Skeletal muscle satellite cell (primary cell): ENCODE data around the gene RPS6KA1.

ENCODE experiments used
- H3K27me3 ChIP-seq: 2 replicates; pipeline ENCODE4 v1.7.0; 2013; ENCODE audit warnings: low read length; ENCODE audit not compliant: control insufficient read depth, insufficient read depth
- H3K36me3 ChIP-seq: 2 replicates; pipeline ENCODE4 v1.7.0; 2013; ENCODE audit warnings: mild to moderate bottlenecking, control low read depth, low read length; ENCODE audit not compliant: insufficient read depth
- H3K4me1 ChIP-seq: 2 replicates; pipeline ENCODE4 v1.7.0; 2013; ENCODE audit warnings: low read length; ENCODE audit not compliant: control insufficient read depth, insufficient read depth
- H3K4me2 ChIP-seq: 2 replicates; pipeline ENCODE4 v1.7.0; 2013; ENCODE audit warnings: mild to moderate bottlenecking, low read length
- H3K4me3 ChIP-seq: 2 replicates; pipeline ENCODE4 v1.7.0; 2013; ENCODE audit warnings: low read length
- H3K9ac ChIP-seq: 2 replicates; pipeline ENCODE4 v1.7.0; 2013; ENCODE audit warnings: mild to moderate bottlenecking, low read depth, low read length, moderate library complexity
- H3K9me3 ChIP-seq: replicated peaks from 2 replicates; pipeline ENCODE4 v1.7.0; 2013; ENCODE audit warnings: mild to moderate bottlenecking, control low read depth, low read length

RPS6KA1 gene

DNA sequence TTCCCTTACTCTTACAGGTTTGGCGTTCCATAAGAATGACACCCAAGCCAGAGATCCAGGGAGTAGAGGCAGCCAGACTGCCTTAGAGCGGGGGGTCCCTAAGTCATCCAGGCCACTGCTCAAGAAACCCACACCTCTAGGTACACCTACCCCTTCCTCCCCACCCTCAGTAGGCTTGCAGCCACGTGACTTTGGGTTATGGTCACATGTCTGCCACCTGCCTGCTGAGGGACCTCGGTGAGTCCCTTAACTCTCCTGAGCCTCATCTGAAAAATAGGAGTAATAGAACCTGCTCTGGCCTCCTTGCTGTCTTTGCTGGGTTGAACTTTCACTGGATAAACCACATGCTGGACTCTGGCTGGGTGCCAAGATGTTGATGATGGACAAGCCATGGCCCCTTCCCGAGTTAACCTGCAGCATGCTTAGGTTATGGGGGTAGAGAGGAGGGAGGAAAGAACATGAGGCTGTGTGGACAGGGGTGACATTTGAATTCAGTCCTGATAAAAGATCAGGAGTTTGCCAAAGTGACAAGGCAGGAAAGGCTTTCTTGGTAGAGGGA lies 4.5 kb downstream of the RPS6KA1 start:
- peaks cover 14% of the 10 kb centered on the region for H3K4me1 ChIP-seq
- no peaks in the 10 kb centered on the region for H3K36me3 ChIP-seq
- no peak overlapping the region for H3K9ac ChIP-seq
- H3K27me3 ChIP-seq, result no peaks in the 10 kb centered on the region
- no peaks in the 10 kb centered on the region for H3K9me3 ChIP-seq
- H3K4me3 ChIP-seq, result no peak overlapping the region
- H3K4me2 ChIP-seq, result no peak overlapping the region

DNA sequence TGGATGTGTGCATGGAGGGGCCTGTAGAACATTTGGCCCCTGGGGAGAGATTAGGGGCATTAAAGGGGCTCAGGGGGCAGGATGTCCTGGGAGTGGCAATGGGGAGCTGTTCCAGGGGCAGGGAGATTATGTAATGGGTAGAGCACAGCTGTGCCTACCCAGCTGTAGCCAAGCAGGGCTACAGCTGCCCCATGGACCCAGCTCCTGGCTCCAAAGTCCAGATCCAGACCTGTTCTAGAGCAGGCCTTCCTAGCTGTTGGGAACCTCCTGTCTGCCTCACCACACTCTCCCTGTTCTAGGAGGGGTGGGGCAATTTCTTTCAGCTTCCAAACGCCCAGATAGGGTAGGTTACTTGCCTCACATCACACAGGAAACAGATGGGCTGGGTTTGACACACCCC lies 5.6 kb downstream of the RPS6KA1 start:
- H3K4me1 ChIP-seq, result peaks cover 8% of the 10 kb centered on the region

DNA sequence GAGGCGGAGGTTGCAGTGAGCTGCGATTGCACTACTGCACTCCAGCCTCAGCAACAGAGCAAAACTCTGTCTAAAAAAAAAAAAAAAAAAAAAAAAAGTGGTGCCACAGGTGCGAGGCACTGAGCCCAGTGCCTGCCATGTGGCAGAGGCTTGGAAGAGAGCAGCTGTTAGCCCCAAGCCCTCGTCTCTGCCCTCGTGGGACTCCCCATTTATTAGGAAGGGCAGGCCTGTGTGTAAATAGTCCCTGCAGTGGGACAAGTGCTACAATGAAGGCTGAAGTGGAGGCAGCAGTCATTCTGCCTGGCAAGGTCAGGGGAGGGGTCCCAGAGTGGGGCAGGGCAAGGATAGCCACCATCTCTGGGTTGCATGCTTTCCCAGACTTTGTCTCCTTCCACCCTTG lies 6.5 kb downstream of the RPS6KA1 start:
- no peaks in the 10 kb centered on the region for H3K4me1 ChIP-seq
- no peak overlapping the region for H3K4me3 ChIP-seq
- H3K9ac ChIP-seq, result no peak overlapping the region
- H3K4me2 ChIP-seq, result no peak overlapping the region
- H3K9me3 ChIP-seq, result no peaks in the 10 kb centered on the region
- H3K36me3 ChIP-seq, result no peaks in the 10 kb centered on the region
- no peaks in the 10 kb centered on the region for H3K27me3 ChIP-seq

More for the DNA sequence above, 5.6 kb downstream of the RPS6KA1 start:
- no peak overlapping the region for H3K9ac ChIP-seq
- H3K27me3 ChIP-seq, result no peaks in the 10 kb centered on the region
- H3K4me3 ChIP-seq, result no peak overlapping the region
- H3K36me3 ChIP-seq, result no peaks in the 10 kb centered on the region
- no peaks in the 10 kb centered on the region for H3K9me3 ChIP-seq
- H3K4me2 ChIP-seq, result no peak overlapping the region

DNA sequence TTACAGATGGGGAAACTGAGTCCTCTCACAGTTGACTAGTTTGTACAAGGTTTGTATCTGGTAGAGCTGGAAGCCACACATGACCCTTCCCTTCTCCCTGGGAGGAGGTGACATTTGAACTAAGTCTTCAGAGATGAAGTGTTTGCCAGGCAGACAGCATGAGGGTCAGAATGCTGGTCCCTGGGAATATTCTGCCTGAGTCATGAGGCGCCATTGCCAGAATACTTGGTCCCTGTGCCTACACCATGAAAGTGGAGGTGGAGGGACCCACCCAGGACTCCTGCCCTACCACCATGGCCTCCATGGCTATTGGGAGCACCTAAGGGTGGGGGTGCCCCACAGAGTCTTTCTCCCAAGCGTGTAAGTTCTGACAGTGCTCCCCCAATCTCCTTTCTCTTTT lies 7.0 kb downstream of the RPS6KA1 start:
- no peaks in the 10 kb centered on the region for H3K27me3 ChIP-seq
- no peak overlapping the region for H3K4me3 ChIP-seq
- H3K9me3 ChIP-seq, result no peaks in the 10 kb centered on the region
- H3K4me2 ChIP-seq, result no peak overlapping the region
- H3K9ac ChIP-seq, result no peak overlapping the region
- no peaks in the 10 kb centered on the region for H3K36me3 ChIP-seq
- no peaks in the 10 kb centered on the region for H3K4me1 ChIP-seq

DNA sequence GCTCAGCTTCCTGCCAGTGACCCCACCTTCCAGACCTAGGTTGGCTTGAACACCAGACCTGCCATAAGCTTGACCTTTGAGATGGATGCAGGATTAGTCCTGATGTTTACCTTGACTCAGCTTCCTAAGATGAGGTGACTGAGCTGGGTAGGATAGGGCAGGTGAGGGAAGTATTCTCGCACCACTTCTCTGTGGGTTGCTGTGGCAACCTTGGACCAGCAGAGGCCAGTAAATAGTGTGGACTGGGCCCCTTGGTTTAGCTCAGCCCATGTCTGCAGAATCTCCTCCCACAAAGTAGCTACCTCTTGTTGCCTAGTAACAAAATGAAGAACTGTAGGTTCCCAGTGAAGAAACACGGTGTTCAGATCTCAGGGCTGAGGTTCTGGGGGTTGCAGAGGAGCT lies 8.4 kb downstream of the RPS6KA1 start:
- no peak overlapping the region for H3K4me2 ChIP-seq
- H3K4me1 ChIP-seq, result peaks cover 4% of the 10 kb centered on the region
- H3K9me3 ChIP-seq, result no peaks in the 10 kb centered on the region
- no peak overlapping the region for H3K4me3 ChIP-seq
- no peaks in the 10 kb centered on the region for H3K27me3 ChIP-seq
- H3K9ac ChIP-seq, result no peak overlapping the region
- no peaks in the 10 kb centered on the region for H3K36me3 ChIP-seq

DNA sequence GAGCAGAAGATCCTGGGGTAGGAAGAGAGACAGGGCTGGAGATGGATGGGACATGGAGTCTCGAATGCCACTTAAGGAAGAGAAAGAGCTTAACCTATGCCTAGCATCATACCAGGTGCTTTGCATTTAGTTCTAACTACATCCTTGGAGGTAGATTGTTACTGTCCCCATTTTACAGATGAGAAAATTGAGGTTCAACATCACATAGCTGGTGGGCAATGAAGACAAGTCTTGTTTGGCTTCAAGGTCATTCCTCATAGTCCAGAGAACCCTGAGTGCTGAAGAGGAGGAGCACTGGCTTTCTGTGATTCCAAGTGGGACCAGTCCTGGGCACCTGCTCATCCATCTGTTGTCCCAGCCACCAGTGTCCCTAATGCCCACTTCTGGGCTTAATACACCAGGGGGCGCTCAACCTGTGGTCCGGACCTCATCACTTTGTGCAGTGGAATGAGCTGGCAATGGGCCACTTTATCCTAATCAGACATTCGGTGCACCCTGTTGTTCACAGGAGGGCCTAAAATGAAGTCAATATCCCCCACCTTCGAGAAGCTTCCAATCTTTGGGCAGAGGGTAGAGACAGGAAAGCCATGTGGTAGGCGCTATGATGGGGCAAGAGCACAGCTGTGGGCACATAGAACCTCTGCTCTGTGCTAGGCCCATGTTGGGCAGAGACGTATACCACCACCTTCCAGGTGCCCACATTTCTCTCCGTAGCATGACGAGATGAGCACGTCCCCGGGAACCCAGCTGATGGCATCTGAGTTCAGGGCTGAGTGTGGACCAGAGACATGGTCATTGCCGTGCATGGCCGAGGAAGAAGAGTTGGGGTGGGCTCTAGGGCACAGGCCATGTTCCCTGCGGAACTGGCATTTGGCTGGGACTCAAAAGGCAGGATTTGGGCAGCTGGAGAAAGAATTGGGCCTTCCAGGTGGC lies 9.2 kb downstream of the RPS6KA1 start:
- H3K4me2 ChIP-seq, result no peak overlapping the region
- H3K9ac ChIP-seq, result no peak overlapping the region
- H3K27me3 ChIP-seq, result no peaks in the 10 kb centered on the region
- no peaks in the 10 kb centered on the region for H3K36me3 ChIP-seq
- no peak overlapping the region for H3K4me3 ChIP-seq
- H3K9me3 ChIP-seq, result no peaks in the 10 kb centered on the region
- peaks cover 4% of the 10 kb centered on the region for H3K4me1 ChIP-seq

DNA sequence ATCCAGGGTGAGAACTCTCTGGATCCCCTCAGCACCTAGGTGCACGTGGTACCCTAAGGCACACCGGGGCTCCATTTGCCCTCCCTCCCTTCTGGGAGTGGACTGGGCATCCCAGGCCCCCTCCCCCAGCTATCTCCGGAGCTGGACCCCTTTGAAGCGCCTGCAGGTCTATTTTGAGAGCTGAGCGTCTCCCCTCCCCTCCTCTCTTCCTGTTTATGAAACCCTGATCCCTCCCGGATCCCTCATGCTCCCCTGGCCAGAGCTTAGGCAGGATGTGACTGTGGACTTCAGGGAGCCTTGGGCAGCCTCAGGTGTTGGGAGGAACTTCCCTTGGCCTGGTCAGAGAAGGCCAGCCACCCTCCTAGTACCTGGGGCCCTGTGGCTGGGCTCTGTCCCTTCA lies 10.2 kb downstream of the RPS6KA1 start:
- Histone ChIP-seq H3K27me3 (no peaks in the 10 kb centered on the region), H3K4me2 (no peak overlapping the region), H3K36me3 (no peaks in the 10 kb centered on the region), H3K4me1 (peaks cover 4% of the 10 kb centered on the region), H3K9me3 (no peaks in the 10 kb centered on the region), H3K4me3 (no peak overlapping the region), H3K9ac (no peak overlapping the region)

DNA sequence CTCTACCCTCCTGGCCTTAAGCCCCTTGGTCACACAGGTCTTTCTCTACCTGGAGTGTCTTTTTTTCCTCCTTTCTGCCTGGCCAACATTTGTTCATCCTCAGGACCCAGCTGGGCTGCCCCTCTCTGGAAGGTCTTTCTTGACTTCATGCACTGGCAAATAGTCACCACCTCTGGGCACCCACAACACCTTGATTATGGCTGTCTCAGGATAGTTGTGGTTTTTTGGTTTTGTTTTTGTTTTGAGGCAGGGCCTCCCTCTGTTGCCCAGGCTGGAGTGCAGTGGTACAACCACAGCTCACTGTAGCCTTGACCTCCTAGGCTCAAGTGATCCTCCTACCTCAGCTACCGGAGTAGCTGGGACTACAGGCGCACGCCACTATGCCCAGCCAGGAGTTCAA lies 10.8 kb downstream of the RPS6KA1 start:
- Histone ChIP-seq H3K9me3 (no peaks in the 10 kb centered on the region), H3K9ac (no peak overlapping the region), H3K4me1 (peaks cover 4% of the 10 kb centered on the region), H3K27me3 (no peaks in the 10 kb centered on the region), H3K4me3 (no peak overlapping the region), H3K36me3 (no peaks in the 10 kb centered on the region), H3K4me2 (no peak overlapping the region)

DNA sequence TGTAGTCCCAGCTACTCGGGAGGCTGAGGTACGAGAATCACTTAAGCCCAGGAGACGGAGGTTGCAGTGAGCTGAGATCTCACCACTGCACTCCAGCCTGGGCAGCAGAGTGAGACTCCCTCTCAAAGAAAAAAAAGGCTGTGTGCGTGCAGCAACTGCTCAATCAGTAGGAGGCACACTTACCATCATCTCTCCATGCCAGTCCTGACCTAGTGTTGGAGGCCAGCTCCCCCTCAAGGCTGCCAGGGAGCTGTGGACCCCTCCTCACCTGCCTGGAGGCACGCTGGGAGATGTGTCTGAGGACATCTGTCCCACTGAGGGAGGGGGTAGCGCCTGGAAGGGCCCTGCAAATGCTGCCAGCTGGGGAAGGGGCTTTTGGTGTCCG lies 11.9 kb downstream of the RPS6KA1 start:
- Histone ChIP-seq H3K4me1 (peaks cover 4% of the 10 kb centered on the region), H3K9me3 (no peaks in the 10 kb centered on the region), H3K4me3 (no peak overlapping the region), H3K9ac (no peak overlapping the region), H3K36me3 (no peaks in the 10 kb centered on the region), H3K27me3 (no peaks in the 10 kb centered on the region), H3K4me2 (no peak overlapping the region)

DNA sequence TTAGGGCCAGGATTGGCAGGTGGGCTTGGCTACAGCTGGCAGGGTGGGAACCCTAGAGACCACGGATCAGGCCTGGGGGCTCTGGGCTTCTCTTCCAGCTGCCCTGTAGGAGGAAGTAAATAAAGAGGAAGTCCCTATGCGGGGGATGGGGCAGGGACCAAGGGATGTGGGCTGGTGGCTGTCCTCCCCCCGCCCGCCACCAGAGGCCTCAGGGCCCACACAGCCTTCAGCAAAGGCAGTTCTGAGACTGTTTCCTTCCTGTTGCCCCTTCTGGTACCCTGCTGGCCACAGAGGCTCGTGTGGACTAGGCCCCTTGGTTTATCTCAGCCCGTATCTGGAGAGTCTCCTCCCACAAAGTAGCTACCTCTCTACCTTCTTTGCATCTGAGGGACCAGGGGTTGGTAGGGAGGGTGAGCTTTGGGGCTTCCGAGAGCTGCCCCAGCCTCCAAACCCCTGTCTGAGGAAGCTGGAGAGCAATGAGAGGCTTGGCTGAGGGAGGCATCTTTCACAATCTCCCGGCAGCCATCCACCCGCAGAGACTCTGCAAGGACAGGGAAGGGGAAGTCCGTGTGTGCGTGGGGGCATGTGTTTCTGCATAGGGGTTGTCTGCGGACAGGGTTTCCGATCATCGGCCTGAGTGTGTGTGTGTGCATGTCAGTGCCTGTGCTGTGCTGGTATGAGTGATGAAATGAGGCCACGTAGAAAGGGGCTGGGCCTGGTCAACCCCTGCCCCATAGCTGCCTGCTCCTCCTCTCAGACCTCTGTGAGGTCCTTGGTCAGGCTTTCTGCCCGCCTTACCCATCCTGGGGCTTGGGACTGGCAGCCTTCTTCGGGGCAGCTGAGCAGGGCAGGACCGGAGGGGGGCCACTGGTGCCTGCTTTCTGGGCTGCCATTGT lies 12.5 kb downstream of the RPS6KA1 start:
- Histone ChIP-seq H3K9me3 (no peaks in the 10 kb centered on the region), H3K9ac (no peak overlapping the region), H3K4me1 (peaks cover 4% of the 10 kb centered on the region), H3K27me3 (no peaks in the 10 kb centered on the region), H3K4me3 (no peak overlapping the region), H3K36me3 (no peaks in the 10 kb centered on the region), H3K4me2 (no peak overlapping the region)

DNA sequence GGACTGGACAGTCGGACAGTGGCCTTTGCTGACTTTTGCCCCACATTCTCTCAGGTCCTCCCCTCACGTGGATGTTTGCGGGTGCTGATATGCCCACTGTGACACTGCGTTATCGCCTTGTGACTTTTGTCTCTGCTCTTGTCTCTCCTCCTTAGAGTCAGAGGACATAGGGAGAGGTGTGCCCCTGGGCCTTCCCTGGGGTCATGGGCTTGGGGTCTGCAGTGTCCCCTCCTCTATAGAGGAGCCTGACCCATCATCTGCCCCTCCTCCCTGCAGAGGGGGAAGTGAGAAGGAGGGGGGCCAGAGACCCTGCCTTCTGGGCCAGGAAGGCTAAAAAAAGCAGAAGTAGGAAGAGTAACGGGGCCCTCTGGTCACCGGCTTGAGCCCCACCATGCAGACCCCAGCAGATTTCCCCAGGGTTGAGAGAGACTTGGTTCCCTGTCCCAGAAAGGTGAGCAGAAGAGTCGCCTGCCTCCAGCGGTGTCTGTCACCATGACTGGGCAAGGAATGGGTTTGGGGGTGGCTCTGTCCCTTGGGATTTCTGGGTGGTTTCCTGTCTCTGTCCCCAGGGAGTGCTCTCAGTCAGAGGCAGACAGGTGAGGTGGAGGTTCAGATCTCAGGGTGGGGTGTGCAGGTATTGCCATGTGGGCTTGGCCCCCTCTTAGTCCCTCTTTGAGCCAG lies 13.3 kb downstream of the RPS6KA1 start:
- Histone ChIP-seq H3K36me3 (no peaks in the 10 kb centered on the region), H3K4me2 (no peak overlapping the region), H3K27me3 (no peaks in the 10 kb centered on the region), H3K9me3 (no peaks in the 10 kb centered on the region), H3K4me3 (no peak overlapping the region), H3K9ac (no peak overlapping the region), H3K4me1 (peaks cover 4% of the 10 kb centered on the region)
